NCI-H2227 (cell line): Measurements from ENCODE around the gene DNLZ.
"Not testable (repeated sequence)": the region's sequence is repeated elsewhere in the genome, so short reads cannot be mapped to it uniquely, and the experiment has no call there.

Experiments
- DNase-seq: peaks from one replicate; lab custom pipeline; 2025; ENCODE audit not compliant: unreplicated experiment; lab: John Stamatoyannopoulos, UW

The DNLZ gene

GRCh38 chr9:136363106-136363948 lies at the start of gene DNLZ:
TSS of gene DNLZ (minus strand) at chr9:136363744. CDS start at chr9:136363714, 30 bp downstream.
- peak; percentile 90 for DNase-seq

- DNase-seq: peak; percentile 26
Observed at GRCh38 chr9:136412962-136413361, 49.4 kb upstream of the DNLZ start.

GRCh38 chr9:136411378-136411777 lies 47.8 kb upstream of the DNLZ start:
- no peak for DNase-seq

GRCh38 chr9:136410500-136411287 lies 47.1 kb upstream of the DNLZ start, which contains the start of the genes ENTR1 and PMPCA:
TSS of gene ENTR1 (minus strand) at chr9:136410614. CDS start at chr9:136410397, 217 bp downstream.
TSS of gene PMPCA (plus strand) at chr9:136410658. CDS start at chr9:136410669, 11 bp downstream.
- peak; percentile 90 for DNase-seq

- DNase-seq: peak; percentile 35
Observed at GRCh38 chr9:136409557-136410455, 46.3 kb upstream of the DNLZ start.

- no peak for DNase-seq
Observed at GRCh38 chr9:136407911-136408310, 44.4 kb upstream of the DNLZ start.

- DNase-seq: not testable (repeated sequence)
Observed at GRCh38 chr9:136407061-136407460, 43.5 kb upstream of the DNLZ start.

GRCh38 chr9:136405904-136406303 lies 42.4 kb upstream of the DNLZ start:
- not testable (repeated sequence) for DNase-seq

- DNase-seq: no peak
Observed at GRCh38 chr9:136405481-136405880, 41.9 kb upstream of the DNLZ start.

- DNase-seq: no peak
Observed at GRCh38 chr9:136404801-136405136, 41.2 kb upstream of the DNLZ start.

GRCh38 chr9:136403915-136404800 lies 40.6 kb upstream of the DNLZ start:
- no peak for DNase-seq

GRCh38 chr9:136403538-136403914 lies 40.0 kb upstream of the DNLZ start:
- DNase-seq: no peak

GRCh38 chr9:136402067-136402466 lies 38.5 kb upstream of the DNLZ start:
- no peak for DNase-seq

GRCh38 chr9:136401173-136401922 lies 37.8 kb upstream of the DNLZ start:
- no peak for DNase-seq

- peak; percentile 91 for DNase-seq
Observed at GRCh38 chr9:136400038-136400834, 36.7 kb upstream of the DNLZ start, which contains the start of gene SNAPC4. TSS of gene SNAPC4 (minus strand) at chr9:136400170. CDS start at chr9:136398428, 1,742 bp downstream.

- peak; percentile 31 for DNase-seq
Observed at GRCh38 chr9:136399176-136400037, 35.9 kb upstream of the DNLZ start.

GRCh38 chr9:136398286-136398685 lies 34.7 kb upstream of the DNLZ start:
- no peak for DNase-seq
